Right atrium auricular region (tissue), 2 donors: ENCODE data around the gene CRYBG3. TPM values are rescaled to one million over a fixed set of nuclear protein-coding genes. Genes with fewer than 3 reads are reported as not detected.

ENCODE experiments used
- DNase-seq: peaks from one replicate; pipeline ENCODE4 v3.0.0-alpha.2; 2019; ENCODE audit warnings: low spot score
- H3K27ac ChIP-seq, 2 donors: fragments of 200-600 bp; sonication (generic); 1 replicate in 1 of 2; 2 replicates in 1 of 2; pipeline ENCODE4 v1.5.1; 2016 to 2019
- H3K27me3 ChIP-seq, 2 donors: fragments of 200-600 bp; sonication (generic); one replicate each; pipeline versions ENCODE4 v1.5.1 to v1.6.0; 2017 to 2019
- H3K36me3 ChIP-seq: fragments of 200-600 bp; sonication (generic); one replicate; pipeline ENCODE4 v1.5.1; 2016
- H3K4me1 ChIP-seq, 2 donors: fragments of 200-600 bp; sonication (generic); one replicate each; pipeline versions ENCODE4 v1.5.1 to v1.6.0; 2017 to 2019
- H3K4me3 ChIP-seq, 2 donors: fragments of 200-600 bp; sonication (generic); 1 replicate in 1 of 2; 2 replicates in 1 of 2; pipeline ENCODE4 v1.5.1; 2017 to 2019; ENCODE audit warnings: mild to moderate bottlenecking in 1 of 2, moderate library complexity in 1 of 2
- H3K9me3 ChIP-seq, 2 donors: fragments of 200-600 bp; sonication (generic); one replicate each; pipeline ENCODE4 v1.5.1; 2019
- CTCF ChIP-seq, 2 donors: fragments of 200-600 bp; sonication (generic); IDR thresholded peaks; one replicate each; pipeline ENCODE4 v1.5.1; 2019; ENCODE audit warnings: antibody characterized with exemption in 2 of 2
- total RNA-seq, 2 donors: library from RNA; depleted of rRNA; stranded (reverse); fragments of >200 nt; gene quantifications; one replicate each; pipeline ENCODE4 v1.1.0, GENCODE V29; 2016

Gene CRYBG3
- total RNA-seq, 2 donors from 2014 or later, result 17.6 to 18.6 TPM

GRCh38 chr3:97857401-97857800 lies 35.6 kb downstream of the CRYBG3 start:
- H3K27ac ChIP-seq, result no peak overlapping the region
- no peak for DNase-seq
- H3K4me1 ChIP-seq, result no peaks in the 10 kb centered on the region
- H3K4me3 ChIP-seq, result no peak overlapping the region
- H3K36me3 ChIP-seq, result no peaks in the 10 kb centered on the region
- peaks cover 0 to 8% of the 10 kb centered on the region in 2 donors for H3K9me3 ChIP-seq
- no peak for TF ChIP-seq CTCF (IDR thresholded peaks at IDR 0.05)
- no peaks in the 10 kb centered on the region for H3K27me3 ChIP-seq

GRCh38 chr3:97860364-97860763 lies 38.6 kb downstream of the CRYBG3 start:
- Histone ChIP-seq H3K27ac (no peak overlapping the region), H3K27me3 (no peaks in the 10 kb centered on the region), H3K4me3 (no peak overlapping the region), H3K4me1 (peaks cover 0 to 16% of the 10 kb centered on the region in 2 donors), H3K9me3 (no peaks in the 10 kb centered on the region), H3K36me3 (no peaks in the 10 kb centered on the region)
- TF ChIP-seq CTCF (IDR thresholded peaks at IDR 0.05), result no peak
- no peak for DNase-seq

GRCh38 chr3:97862582-97862981 lies 40.8 kb downstream of the CRYBG3 start:
- Histone ChIP-seq H3K27me3 (no peaks in the 10 kb centered on the region), H3K9me3 (no peaks in the 10 kb centered on the region), H3K4me1 (peaks cover 0 to 16% of the 10 kb centered on the region in 2 donors), H3K4me3 (no peak overlapping the region), H3K36me3 (no peaks in the 10 kb centered on the region), H3K27ac (peak overlapping the region in 1 of 2 donors; percentile 59)
- DNase-seq, result no peak
- no peak for TF ChIP-seq CTCF (IDR thresholded peaks at IDR 0.05)

- TF ChIP-seq CTCF (IDR thresholded peaks at IDR 0.05), result no peak
- H3K9me3 ChIP-seq, result no peaks in the 10 kb centered on the region
- no peak for DNase-seq
- H3K27me3 ChIP-seq, result no peaks in the 10 kb centered on the region
- peaks cover 0 to 16% of the 10 kb centered on the region in 2 donors for H3K4me1 ChIP-seq
- peak overlapping the region in 1 of 2 donors; percentile 59 for H3K27ac ChIP-seq
- no peak overlapping the region for H3K4me3 ChIP-seq
- no peaks in the 10 kb centered on the region for H3K36me3 ChIP-seq
Observed at GRCh38 chr3:97863031-97863430, 41.2 kb downstream of the CRYBG3 start.

GRCh38 chr3:97863775-97864174 lies 42.0 kb downstream of the CRYBG3 start:
- Histone ChIP-seq H3K36me3 (no peaks in the 10 kb centered on the region), H3K27me3 (no peaks in the 10 kb centered on the region), H3K9me3 (no peaks in the 10 kb centered on the region), H3K27ac (peak overlapping the region in 1 of 2 donors; percentile 59), H3K4me1 (peaks cover 0 to 16% of the 10 kb centered on the region in 2 donors), H3K4me3 (no peak overlapping the region)
- no peak for DNase-seq
- no peak for TF ChIP-seq CTCF (IDR thresholded peaks at IDR 0.05)

- Histone ChIP-seq H3K27me3 (no peaks in the 10 kb centered on the region), H3K4me1 (no peaks in the 10 kb centered on the region), H3K36me3 (peaks cover 6% of the 10 kb centered on the region), H3K4me3 (no peak overlapping the region), H3K9me3 (no peaks in the 10 kb centered on the region), H3K27ac (no peak overlapping the region)
- DNase-seq, result no peak
- TF ChIP-seq CTCF (IDR thresholded peaks at IDR 0.05), result no peak
Observed at GRCh38 chr3:97871186-97871585, 49.4 kb downstream of the CRYBG3 start.
